Left cardiac atrium (tissue), 4 donors: Measurements from ENCODE around the gene NEDD8. TPM values are rescaled to one million over a fixed set of nuclear protein-coding genes. Genes with fewer than 3 reads are reported as not detected.

Experiments used
- ATAC-seq, 2 donors: fragments of 200-7000 bp; cut with Tn5 transposase; one replicate each; pipeline ENCODE4 v1.9.1; 2020; ENCODE audit warnings: mild to moderate bottlenecking in 2 of 2, moderate library complexity in 2 of 2
- DNase-seq: peaks from one replicate; pipeline ENCODE4 v3.0.0-alpha.2; 2020
- intact Hi-C, 2 donors: fragments of 100-400 bp; cut with DNase I; formaldehyde crosslinking; loops; one replicate each; pipeline versions ENCODE4 v1.14.1 to v1.15.1; 2022 to 2023
- total RNA-seq, 2 donors: library from RNA; stranded (reverse); fragmentation: NEBNext Ultra II Directional; extraction: Animal tissue kit (Norgen Biotek cat#: 25700); gene quantifications; one replicate each; pipeline ENCODE4 v1.2.1, GENCODE V29; 2021
- donor health status: DM: no; HTN: yes; CAD: no.
- donor health status: DM: no; HTN: yes; CAD: no; lungs with severe emphysema.
- donor health status: DM: yes; HTN: yes; CAD: no.
- donor health status: Dilated cardiomyopathy.

The NEDD8 gene
- total RNA-seq, 2 donors from 2014 or later, result 162 to 186 TPM

DNA sequence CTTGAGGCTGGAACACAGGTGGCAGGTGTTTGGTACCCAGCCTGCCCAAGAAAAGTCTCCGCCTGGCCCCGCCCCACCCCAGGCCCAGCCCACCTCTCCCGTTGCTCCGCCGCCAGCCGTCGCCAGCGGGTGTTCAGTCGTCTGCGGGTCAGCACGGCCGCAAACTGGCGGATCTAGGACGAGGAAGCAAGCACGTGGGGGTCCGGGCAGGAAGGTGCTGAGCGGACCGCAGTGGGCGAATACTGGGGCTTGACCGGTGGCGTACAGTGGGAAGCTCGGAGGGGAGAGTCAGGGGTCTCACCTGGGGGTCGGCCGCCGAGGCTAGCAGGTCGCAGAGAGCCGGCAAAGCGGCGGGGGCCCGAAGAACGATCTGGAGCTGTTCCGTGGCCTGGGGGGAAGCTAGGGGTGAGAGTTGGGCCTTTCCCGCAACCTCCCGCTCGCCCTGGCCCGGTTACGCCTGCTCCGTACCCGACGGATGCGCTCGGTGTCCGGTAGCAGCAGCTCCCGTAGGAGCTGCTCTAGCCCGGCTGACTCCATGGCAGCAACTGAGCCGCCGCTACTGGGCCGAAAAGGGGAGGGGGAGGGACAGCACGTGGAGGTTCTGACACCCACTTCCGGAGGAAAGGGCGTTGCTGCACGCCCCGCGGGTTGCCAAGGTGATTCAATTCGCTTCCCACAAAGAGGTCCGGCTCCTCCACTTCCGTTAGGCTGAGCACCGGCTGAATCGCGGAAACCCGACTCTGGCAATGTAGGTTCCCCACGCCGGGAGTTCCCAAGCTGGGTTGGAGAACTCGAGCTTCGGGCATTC is 43.7 kb downstream of the NEDD8 start, which contains the start of gene IPO4:
TSS of gene IPO4 (minus strand) at position 566 of the 808 bp plus-strand sequence. CDS start at position 537, 29 bp downstream.
- intact Hi-C loops, result no loop called here

DNA sequence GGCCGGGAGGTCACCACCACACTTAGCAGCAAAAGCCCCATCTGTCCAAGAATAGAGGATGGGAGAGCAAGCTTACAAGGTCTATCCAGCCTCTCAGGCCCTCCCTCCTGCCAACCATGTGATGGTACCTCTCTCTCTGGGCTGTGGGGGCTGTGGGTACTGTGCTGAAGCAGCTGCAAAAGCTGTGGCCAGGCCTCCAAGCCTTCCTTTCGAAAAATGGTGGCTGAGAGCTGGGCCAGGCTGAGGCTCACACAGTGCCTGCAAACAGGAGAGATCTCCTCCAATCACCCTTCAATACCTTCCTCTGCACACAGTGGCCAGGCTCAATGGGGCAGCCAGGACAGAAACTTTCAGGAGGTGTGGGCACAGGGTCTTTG is 44.6 kb downstream of the NEDD8 start:
- ATAC-seq (no peak), DNase-seq (no peak)
- intact Hi-C loops, result no loop called here

More for the DNA sequence above, 43.7 kb downstream of the NEDD8 start, which contains the start of gene IPO4:
- DNase-seq (peak; percentile 96), ATAC-seq (peak; percentile 93 to 97)

DNA sequence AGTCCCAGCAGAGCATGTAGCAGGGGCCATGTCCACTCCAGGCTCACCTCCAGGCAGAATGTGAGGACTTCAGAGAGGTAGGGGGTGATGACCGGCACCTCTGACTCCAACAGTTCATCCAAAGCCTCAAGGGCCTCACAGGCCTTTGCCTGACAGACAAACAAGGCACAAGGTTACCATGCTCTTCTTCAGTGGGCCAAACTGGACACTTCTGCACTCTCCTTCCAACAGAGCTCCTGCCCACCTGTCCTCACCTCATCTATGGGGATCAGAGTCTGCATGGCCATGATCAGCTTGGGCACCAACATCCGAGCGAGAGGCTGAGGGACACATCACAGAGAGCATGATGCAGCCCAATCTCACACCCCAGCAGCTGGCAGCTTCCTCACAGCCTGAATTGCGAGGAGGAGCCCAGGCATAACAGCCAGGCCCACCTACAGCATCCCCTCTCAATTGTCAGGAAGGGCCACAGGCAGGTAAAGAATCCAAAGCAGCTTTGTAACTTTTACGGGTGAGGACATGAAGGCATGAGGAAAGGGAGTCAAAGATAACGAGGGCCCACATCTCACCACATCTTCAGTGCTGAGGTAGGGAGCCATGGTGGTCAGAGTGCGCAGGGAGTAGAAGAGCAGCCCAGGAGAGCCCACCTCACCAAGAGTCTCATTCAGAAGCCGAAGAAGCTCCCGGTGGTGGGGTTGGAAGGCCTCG is 45.2 kb downstream of the NEDD8 start:
- DNase-seq, result no peak
- intact Hi-C loops, result no loop called here
- no peak for ATAC-seq

DNA sequence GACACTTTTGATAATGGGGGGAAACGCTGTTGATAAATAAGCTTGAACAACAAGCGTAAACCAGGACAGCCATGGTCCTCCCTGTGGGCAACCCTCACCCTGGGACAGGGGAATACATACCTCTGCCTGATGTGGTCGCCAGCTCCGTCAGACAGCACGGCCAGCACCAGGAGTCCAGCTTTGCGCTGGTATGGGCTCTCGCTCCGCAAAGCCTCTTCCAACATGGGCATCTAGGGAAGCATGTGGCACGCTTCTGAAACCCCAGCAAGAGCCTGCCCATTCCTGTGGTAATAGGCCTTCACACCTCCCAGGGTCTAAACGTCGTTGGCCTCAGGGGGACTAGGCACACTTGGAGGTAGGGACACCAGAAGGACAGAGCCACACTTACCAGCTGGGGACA is 46.4 kb downstream of the NEDD8 start:
- DNase-seq, result no peak
- ATAC-seq, result no peak
- intact Hi-C loops, result no loop called here

DNA sequence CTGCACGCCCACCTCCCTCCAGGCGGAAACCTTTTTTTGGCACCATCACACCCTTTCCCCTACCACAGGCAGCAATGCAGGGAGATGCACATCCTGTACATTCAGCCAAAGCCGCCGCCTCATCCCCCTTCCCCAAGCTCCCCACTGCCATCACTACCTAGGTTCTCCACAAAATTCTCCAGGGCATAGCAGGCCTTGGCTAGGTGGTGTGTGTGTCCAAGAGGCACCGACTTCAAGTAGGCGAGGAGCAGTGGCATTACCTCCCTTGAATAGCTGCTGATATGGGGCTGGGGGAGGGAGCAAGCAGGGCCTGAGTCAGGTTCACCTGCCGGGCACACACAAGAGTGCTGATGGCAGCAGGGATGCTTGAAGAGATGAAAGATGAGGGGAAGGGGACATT is 47.1 kb downstream of the NEDD8 start:
- ATAC-seq (no peak), DNase-seq (no peak)
- intact Hi-C loops, result no loop called here

DNA sequence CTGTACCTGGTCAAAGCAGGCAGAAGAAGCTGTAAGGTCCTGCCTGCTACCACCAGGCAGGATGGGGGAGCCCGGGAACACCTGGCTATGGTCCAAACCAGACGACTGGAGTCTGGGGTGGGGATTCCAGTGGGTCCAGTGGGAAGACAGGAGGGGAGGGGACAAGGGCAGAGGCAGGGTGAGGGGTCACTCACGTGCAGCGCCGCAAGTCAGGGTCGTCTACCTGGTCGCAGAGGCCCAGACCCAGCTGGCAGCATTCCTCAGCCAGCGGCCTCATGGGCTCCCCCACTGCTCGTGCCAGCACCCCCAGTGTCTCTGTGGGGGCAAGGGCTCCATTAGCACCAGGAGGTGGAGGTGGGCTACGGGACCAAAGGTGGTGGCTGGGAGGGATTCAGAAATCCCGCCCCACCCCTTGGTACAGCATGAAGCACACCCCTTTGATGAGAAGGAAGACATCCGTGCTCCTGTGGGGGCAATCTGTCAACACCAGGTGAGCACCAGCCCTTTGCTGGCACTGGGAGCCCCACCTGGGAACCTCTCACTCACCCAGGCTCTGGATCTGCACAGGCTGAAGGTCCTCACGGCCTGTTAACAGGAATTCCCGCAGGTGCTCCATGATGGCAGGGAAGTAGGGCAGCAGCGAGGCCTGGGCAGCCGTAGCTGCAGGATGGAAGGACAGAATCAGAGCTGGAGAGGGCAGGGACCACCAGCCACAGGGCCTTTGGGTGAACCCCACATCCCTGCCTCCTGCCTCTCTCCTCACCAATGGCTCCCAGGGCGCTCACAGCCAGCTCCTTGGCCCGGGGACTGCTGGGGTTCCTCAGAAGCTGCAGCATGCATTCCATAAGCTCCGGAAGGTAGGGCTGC is 47.8 kb downstream of the NEDD8 start:
- intact Hi-C loops, result no loop called here
- ATAC-seq (no peak), DNase-seq (no peak)

DNA sequence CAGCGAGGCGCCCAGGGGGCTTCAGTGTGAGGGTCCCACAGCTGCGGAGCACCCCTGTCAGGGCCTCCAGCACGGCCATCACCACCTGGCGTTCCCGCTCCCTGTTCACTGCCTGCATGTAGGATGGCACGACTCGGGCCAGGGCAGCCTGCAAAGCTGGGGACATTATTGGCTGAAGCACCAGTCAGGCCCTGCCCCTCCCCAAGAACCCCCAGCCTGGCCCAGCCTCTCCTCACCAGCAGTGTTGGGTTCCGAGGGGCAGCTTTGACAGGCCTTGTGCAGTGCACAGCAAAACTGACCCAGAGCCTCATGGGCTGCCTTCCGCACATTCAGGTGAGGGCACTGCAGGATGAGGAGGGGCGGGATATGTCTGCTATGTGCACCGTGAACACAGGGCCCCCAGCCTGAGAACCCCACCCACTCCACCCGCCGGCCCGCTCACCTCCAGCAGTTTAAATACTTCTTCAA is 49.1 kb downstream of the NEDD8 start:
- DNase-seq, result no peak
- intact Hi-C loops, result no loop called here
- ATAC-seq, result no peak

DNA sequence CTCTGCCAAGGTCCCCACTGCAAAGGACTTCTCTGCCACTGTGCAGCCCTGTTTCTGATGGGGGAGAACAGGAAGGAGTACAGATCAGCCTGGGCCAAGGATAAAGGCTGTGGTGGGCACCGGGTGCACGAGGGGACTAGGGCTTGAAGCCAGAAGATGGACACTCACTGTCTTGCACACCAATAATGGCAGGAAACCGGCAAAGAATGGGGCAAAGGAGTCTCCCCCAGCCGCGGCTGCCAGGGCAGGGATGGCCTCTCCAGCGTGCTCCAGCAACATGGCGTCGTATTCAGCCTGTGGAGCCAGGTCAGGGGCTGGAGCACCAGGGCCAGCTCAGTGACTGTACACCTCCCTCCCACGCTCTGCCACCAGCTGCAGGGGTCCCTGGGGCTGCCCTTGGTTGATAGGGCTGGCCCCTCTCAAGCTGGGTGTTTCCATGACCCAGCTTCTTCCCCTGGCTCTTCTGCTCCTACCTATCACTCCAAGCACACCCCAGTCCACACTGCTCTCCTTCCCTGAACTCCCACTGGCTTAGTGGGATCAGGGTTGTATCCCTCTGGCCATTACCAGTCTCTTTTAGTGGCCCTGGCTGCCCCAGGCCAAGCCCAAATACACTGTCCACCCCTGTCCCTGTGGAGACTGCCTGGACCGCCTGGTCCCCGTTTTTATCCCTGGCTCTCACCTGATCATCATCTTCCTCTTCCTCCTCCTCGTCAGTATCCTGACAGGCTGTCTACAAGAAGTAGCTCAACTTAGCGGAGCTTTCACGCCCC is 49.9 kb downstream of the NEDD8 start:
- no peak for ATAC-seq
- intact Hi-C loops, result no loop called here
- no peak for DNase-seq

DNA sequence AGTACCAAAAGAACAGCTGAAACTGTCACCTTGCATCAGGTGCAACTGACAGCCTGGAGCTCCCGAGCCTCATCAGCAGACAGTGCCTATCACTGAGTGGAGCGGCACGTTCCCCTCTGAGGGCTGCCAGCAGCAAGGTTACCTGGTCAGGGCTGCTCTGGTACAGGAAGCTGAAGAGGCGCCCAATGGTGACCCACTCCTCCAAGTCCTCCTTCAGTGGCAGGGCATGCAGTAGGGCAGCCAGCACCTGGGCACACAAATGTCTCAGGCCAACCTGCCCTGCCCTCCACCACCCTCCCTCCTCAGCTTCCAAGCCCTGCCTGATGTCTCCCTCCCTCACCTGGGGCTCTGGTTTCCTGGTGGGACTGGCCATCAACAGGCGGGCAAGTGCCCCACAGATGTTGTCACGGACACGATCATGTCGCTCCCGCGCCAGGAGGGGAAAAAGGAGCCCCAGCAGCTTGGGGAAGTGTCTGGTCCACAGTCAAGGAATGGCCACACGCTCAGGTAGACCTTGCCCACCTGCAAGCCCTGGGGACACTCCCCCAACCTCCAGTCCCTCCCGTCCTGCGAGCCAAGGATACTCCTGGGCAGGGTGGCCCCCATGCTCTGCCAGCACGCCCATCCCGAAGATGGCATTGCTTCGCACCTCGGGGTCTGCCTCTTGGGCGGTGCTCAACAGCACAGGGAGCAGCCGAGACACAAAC is 50.6 kb downstream of the NEDD8 start:
- intact Hi-C loops, result no loop called here
- no peak for DNase-seq
- no peak for ATAC-seq

DNA sequence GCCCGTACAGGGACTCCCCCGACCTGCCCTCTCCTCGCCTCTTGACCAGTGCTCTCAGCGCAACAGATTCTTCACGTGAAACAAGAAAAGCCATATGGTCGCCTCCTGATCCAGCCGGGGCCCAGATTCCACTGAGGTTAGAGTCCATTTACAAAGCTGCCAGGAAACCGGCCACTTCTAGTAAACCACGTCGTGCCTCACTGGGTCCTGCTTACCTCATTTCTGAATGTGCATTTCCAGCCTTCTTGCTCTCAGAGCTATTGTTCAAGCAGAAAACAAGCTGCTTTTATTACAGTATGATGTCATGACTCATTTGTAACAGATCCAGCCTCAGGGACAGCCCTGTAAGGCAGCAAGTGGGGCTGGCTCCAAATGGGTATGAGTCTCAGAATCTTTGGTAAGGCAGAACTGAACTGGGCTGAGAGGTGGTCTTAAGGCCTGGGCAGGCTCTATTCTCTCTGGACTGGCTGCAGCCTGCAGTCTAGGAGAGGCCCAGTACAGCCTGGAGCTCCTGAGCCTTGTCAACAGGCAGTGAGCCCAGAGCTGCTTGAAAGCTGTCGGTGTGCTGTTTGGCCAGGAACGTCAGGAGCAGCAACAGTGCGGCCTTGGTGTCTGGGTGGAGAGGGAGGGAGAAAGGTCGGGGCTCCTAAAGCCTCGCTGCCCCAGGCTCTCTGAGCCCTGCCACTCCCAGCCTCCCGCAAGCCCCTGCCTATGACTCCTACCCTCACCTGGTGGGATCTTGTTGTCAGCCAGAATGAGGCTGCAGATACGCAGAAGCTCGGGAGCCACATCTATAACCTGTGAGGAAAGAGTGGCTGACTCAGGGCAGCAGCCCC is 52.0 kb downstream of the NEDD8 start:
- DNase-seq (no peak), ATAC-seq (peak; percentile 23 to 29)
- intact Hi-C loops, result no loop called here

DNA sequence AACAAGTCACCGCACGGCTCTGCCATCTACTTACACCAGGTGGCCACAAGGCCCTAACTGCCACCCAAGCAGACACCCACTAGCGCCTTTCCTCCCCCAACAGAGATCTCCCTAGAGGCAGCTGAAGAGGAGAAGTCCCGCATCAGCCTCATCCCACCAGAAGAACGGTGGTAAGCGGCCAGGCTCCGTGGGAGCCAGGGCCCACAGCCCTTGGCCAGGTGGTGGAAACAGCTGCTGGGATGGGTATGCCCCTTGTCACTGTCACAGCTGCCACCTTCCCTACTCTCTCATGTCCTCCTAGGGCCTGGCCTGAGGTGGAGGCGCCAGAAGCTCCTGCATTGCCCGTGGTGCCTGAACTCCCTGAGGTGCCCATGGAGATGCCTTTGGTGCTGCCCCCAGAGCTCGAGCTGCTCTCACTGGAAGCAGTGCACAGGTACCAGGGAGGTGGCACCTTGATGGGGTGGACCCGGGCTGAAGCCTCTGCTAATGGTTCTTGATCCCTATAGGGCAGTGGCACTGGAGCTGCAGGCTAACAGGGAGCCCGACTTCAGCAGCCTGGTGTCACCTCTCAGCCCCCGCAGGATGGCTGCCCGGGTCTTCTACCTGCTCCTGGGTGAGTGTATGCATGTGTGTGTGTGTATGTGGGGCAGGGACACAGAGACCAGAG is 52.7 kb downstream of the NEDD8 start:
- ATAC-seq (peak in 1 of 2 donors; percentile 2), DNase-seq (no peak)
- intact Hi-C loops, result no loop called here

DNA sequence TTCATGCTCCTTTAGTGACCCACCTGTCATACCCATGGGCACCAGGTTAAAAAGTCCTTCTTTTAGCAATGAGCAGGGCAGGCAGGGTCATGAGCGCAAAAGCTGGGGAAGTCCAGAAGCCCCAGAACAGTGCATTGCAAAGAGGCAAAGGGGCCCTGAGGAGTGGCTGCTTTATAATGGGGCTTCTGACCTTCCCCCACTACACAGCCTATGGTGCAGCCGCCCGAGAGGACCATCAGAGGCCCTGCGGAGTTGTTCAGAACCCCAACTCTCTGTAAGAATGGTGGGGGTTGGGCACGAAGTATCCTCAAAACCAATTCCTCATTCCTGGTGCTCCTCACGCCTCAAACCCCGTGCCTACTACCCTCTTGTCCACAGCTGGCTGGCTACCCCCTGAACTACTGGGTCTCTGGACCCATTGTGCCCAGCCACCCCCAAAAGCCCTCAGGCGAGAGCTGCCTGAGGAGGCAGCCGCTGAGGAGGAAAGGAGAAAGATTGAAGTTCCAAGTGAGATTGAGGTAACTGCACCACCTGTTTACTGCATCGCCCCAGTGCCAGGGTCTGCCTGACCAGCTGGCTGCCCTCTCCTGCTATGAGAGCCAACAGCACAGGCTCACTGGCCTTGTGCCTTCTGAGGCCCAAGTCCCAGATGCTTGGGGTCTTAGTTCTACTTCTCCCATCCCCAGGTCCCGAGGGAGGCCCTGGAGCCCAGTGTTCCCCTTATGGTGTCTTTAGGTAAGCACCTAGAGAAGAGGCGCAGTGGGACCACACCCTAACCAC is 53.6 kb downstream of the NEDD8 start:
- ATAC-seq, result no peak
- intact Hi-C loops, result no loop called here
- no peak for DNase-seq

DNA sequence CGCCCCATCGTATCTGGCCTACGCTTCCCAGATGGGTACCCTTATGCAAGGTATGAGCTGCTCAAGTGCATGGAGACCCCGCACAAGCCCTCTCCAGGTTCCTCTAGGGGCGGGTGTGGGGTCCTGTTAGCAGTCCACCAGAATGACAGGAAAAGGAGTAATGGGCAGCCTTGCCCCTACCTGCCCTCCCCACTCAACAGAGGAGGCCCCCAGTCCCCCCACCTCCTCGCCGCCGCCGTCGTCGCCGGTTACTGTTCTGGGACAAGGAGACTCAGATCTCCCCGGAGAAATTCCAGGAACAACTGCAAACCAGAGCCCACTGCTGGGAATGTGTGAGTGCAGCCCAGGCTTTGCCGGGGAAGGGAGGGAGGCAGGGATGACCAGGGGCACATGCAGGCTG is 54.3 kb downstream of the NEDD8 start:
- intact Hi-C loops, result no loop called here
- ATAC-seq, result no peak
- no peak for DNase-seq

DNA sequence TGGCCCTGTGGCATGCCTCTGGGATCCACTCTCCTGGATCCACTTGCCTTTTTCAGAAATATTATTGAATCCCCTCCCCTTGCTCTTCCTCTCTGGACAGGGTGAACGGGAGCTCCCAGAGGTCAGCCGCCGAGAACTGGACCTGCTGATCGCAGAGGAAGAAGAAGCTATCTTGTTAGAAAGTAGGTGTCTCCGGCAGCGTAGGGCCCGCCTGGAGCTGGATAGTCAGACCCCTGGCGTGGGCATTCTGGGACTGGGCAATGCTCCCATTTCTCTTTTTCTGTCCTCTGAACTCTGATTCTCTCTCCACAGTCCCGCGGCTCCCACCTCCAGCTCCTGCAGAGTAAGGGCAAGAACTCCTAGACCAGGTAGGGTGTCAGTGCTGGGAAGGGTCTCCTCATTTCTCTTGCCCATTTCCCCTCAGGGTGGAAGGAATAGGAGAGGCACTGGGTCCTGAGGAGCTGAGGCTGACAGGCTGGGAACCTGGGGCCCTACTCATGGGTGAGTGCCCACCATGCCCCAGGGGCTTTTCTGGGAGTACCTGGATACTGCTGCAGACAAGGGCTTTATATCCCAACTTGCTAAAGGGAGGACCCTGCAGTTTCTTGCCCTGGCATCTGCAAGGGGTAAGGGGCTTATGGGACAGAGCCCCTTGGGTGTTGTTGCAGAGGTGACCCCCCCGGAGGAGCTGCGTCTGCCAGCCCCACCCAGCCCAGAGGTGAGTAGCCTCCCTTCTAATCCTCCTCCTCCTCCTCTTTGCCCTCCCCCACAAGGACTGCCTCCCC is 54.9 kb downstream of the NEDD8 start:
- ATAC-seq (no peak), DNase-seq (no peak)
- intact Hi-C loops, result no loop called here

DNA sequence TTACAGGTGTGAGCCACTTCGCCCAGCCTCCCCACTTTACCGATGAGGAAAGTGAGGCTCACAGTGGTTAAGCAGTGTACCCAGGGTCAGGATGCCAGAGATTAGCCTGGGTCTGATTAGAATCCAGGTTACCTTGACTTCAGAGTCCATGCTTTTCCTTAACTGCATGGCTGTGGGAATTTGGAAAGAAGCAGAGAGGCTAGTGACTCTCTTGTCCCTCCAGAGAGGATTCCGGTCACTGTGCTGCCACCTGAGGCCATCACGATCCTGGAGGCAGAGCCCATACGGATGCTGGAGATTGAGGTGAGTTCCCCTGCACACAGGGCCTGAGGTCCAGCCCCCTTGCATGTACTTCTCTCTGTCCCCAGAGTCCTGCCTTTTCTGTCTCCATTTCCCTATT is 55.6 kb downstream of the NEDD8 start:
- DNase-seq, result no peak
- ATAC-seq, result no peak
- intact Hi-C loops, result no loop called here
